ENCODE measurements around the gene NIT1.
"Not testable (repeated sequence)": the region's sequence is repeated elsewhere in the genome, so short reads cannot be mapped to it uniquely, and the experiment has no call there.

The NIT1 gene

GRCh38 chr1:161115132-161115711, 2.7 kb upstream of the NIT1 start:
- DNase-seq (ENCODE audit: low read depth, low spot score) = no peak

- not testable (repeated sequence) for DNase-seq (ENCODE audit: low read depth, low spot score)
Measured at GRCh38 chr1:161115961-161116360, 1.9 kb upstream of the NIT1 start.

GRCh38 chr1:161119092-161119903, 1.4 kb downstream of the NIT1 start:
- no peak for DNase-seq (ENCODE audit: low read depth, low spot score)

GRCh38 chr1:161121042-161121650, 3.2 kb downstream of the NIT1 start:
- DNase-seq (ENCODE audit: low read depth, low spot score) = no peak

- DNase-seq (ENCODE audit: low read depth, low spot score) = no peak
Measured at GRCh38 chr1:161121834-161122233, 3.9 kb downstream of the NIT1 start.

- DNase-seq (ENCODE audit: low read depth, low spot score) = no peak
Measured at GRCh38 chr1:161122967-161123366, 5.1 kb downstream of the NIT1 start.

- no peak for DNase-seq (ENCODE audit: low read depth, low spot score)
Measured at GRCh38 chr1:161127649-161128048, 9.7 kb downstream of the NIT1 start.

- no peak for DNase-seq (ENCODE audit: low read depth, low spot score)
Measured at GRCh38 chr1:161128591-161129420, 10.9 kb downstream of the NIT1 start.

- no peak for DNase-seq (ENCODE audit: low read depth, low spot score)
Measured at GRCh38 chr1:161130266-161130665, 12.4 kb downstream of the NIT1 start.

- DNase-seq (ENCODE audit: low read depth, low spot score) = no peak
Measured at GRCh38 chr1:161131523-161132409, 13.9 kb downstream of the NIT1 start.

- DNase-seq (ENCODE audit: low read depth, low spot score) = peak; percentile 90
Measured at GRCh38 chr1:161132410-161133219, 14.7 kb downstream of the NIT1 start, which contains the start of gene DEDD. TSS of gene DEDD (minus strand) at chr1:161132667. CDS start at chr1:161124462, 8,205 bp downstream.

- no peak for DNase-seq (ENCODE audit: low read depth, low spot score)
Measured at GRCh38 chr1:161133220-161133740, 15.4 kb downstream of the NIT1 start.

GRCh38 chr1:161137881-161138280, 20.0 kb downstream of the NIT1 start:
- DNase-seq (ENCODE audit: low read depth, low spot score) = no peak

- no peak for DNase-seq (ENCODE audit: low read depth, low spot score)
Measured at GRCh38 chr1:161138431-161138830, 20.5 kb downstream of the NIT1 start.

- no peak for DNase-seq (ENCODE audit: low read depth, low spot score)
Measured at GRCh38 chr1:161139766-161140165, 21.9 kb downstream of the NIT1 start.

- no peak for DNase-seq (ENCODE audit: low read depth, low spot score)
Measured at GRCh38 chr1:161140755-161141400, 23.0 kb downstream of the NIT1 start.

GRCh38 chr1:161145832-161146231, 27.9 kb downstream of the NIT1 start:
- no peak for DNase-seq (ENCODE audit: low read depth, low spot score)

- no peak for DNase-seq (ENCODE audit: low read depth, low spot score)
Measured at GRCh38 chr1:161153176-161153575, 35.3 kb downstream of the NIT1 start.

GRCh38 chr1:161153682-161154337, 35.9 kb downstream of the NIT1 start, which contains the start of gene UFC1:
TSS of gene UFC1 (plus strand) at chr1:161153978. CDS start at chr1:161153998, 20 bp downstream.
- peak; percentile 83 for DNase-seq (ENCODE audit: low read depth, low spot score)
